ENCODE measurements around the gene PLEKHA5. TPM values are rescaled to one million over a fixed set of nuclear protein-coding genes. Genes with fewer than 3 reads are reported as not detected.

PLEKHA5 gene
- total and polyA plus RNA-seq, 2 experiments from 2014 or later = 88.4 to 103 TPM

DNA sequence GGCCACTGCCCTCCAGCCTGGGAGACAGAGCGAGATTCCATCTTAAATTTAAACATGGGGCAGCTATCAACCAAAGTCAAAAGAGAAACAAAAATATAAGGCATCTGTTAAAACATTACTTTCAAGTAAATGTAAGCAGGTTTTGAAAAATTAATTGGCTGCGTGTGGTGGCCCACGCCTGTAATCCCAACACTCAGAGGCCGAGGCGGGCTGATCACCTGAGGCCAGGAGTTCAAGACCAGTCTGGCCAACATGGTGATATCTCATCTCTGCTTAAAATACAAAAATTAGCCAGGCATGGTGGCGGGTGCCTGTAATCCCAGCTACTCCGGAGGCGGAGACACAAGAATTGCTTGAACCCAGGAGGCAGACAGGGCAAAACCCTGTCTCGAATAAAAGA, 82.7 kb downstream of the PLEKHA5 start:
- no peak for DNase-seq (ENCODE audit: low read depth in 1 of 2, low spot score in 1 of 2)
- peaks cover 5% of the 10 kb centered on the region for H3K4me1 ChIP-seq (ENCODE audit: low read depth)
- no peak overlapping the region for H3K4me3 ChIP-seq
- H3K36me3 ChIP-seq = no peaks in the 10 kb centered on the region
- no peaks in the 10 kb centered on the region for H3K27me3 ChIP-seq
- H3K27ac ChIP-seq = no peak overlapping the region
- TF ChIP-seq, protein P1, sequence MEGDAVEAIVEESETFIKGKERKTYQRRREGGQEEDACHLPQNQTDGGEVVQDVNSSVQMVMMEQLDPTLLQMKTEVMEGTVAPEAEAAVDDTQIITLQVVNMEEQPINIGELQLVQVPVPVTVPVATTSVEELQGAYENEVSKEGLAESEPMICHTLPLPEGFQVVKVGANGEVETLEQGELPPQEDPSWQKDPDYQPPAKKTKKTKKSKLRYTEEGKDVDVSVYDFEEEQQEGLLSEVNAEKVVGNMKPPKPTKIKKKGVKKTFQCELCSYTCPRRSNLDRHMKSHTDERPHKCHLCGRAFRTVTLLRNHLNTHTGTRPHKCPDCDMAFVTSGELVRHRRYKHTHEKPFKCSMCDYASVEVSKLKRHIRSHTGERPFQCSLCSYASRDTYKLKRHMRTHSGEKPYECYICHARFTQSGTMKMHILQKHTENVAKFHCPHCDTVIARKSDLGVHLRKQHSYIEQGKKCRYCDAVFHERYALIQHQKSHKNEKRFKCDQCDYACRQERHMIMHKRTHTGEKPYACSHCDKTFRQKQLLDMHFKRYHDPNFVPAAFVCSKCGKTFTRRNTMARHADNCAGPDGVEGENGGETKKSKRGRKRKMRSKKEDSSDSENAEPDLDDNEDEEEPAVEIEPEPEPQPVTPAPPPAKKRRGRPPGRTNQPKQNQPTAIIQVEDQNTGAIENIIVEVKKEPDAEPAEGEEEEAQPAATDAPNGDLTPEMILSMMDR (IDR thresholded peaks at IDR 0.05; ENCODE audit: low read depth, low read length) = no peak
- no peaks in the 10 kb centered on the region for H3K9me3 ChIP-seq (ENCODE audit: low read depth)

- H3K27me3 ChIP-seq = no peaks in the 10 kb centered on the region
- no peak overlapping the region for H3K4me3 ChIP-seq
- no peaks in the 10 kb centered on the region for H3K9me3 ChIP-seq (ENCODE audit: low read depth)
- no peaks in the 10 kb centered on the region for H3K36me3 ChIP-seq
- TF ChIP-seq, protein P1 (IDR thresholded peaks at IDR 0.05; ENCODE audit: low read depth, low read length) = no peak
- peaks cover 5% of the 10 kb centered on the region for H3K4me1 ChIP-seq (ENCODE audit: low read depth)
- no peak overlapping the region for H3K27ac ChIP-seq
- DNase-seq (ENCODE audit: low read depth in 1 of 2, low spot score in 1 of 2) = no peak
Observed at GRCh38 chr12:19214020-19214419, 84.5 kb downstream of the PLEKHA5 start.

- Histone ChIP-seq H3K27me3 (no peaks in the 10 kb centered on the region), H3K4me1 (ENCODE audit: low read depth) (peaks cover 5% of the 10 kb centered on the region), H3K9me3 (ENCODE audit: low read depth) (no peaks in the 10 kb centered on the region), H3K36me3 (no peaks in the 10 kb centered on the region), H3K27ac (no peak overlapping the region), H3K4me3 (no peak overlapping the region)
- DNase-seq (ENCODE audit: low read depth in 1 of 2, low spot score in 1 of 2) = no peak
- TF ChIP-seq, protein P1 (IDR thresholded peaks at IDR 0.05; ENCODE audit: low read depth, low read length) = no peak
Observed at GRCh38 chr12:19215115-19215514, 85.6 kb downstream of the PLEKHA5 start.

- TF ChIP-seq, protein P1 (IDR thresholded peaks at IDR 0.05; ENCODE audit: low read depth, low read length) = no peak
- Histone ChIP-seq H3K4me1 (ENCODE audit: low read depth) (peaks cover 5% of the 10 kb centered on the region), H3K4me3 (no peak overlapping the region), H3K27ac (peak overlapping the region; percentile 45), H3K9me3 (ENCODE audit: low read depth) (no peaks in the 10 kb centered on the region), H3K27me3 (no peaks in the 10 kb centered on the region), H3K36me3 (no peaks in the 10 kb centered on the region)
- DNase-seq (ENCODE audit: low read depth in 1 of 2, low spot score in 1 of 2) = no peak
Observed at GRCh38 chr12:19217446-19217845, 87.9 kb downstream of the PLEKHA5 start.

DNA sequence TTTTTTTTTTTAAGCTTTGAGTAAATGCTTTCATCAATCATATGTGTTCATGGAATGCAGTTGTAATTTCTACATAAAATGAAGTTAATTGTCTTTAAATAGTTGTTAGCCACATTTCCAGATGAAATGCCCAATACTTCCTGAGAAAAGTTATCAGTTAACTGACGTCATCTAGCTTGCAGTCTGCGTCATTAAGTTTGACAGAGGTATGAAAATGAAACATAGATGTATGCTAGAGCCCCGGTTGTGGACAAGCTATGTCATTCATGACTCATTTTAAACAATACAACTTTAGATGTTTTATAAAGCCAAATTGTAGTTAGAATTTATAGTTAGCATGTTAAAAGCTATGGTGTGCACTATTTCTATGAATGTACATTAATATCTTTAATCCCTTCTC, 90.7 kb downstream of the PLEKHA5 start:
- no peaks in the 10 kb centered on the region for H3K27me3 ChIP-seq
- H3K27ac ChIP-seq = no peak overlapping the region
- TF ChIP-seq, protein P1 (IDR thresholded peaks at IDR 0.05; ENCODE audit: low read depth, low read length) = no peak
- H3K4me1 ChIP-seq (ENCODE audit: low read depth) = peaks cover 2% of the 10 kb centered on the region
- H3K4me3 ChIP-seq = no peak overlapping the region
- no peaks in the 10 kb centered on the region for H3K9me3 ChIP-seq (ENCODE audit: low read depth)
- peak in 1 of 2 donors; percentile 83 for DNase-seq (ENCODE audit: low read depth in 1 of 2, low spot score in 1 of 2)
- no peaks in the 10 kb centered on the region for H3K36me3 ChIP-seq

All from cardiac muscle cell (in vitro differentiated cells and primary cell).